Measurements from ENCODE around the gene TMEM187. TPM values are rescaled to one million over a fixed set of nuclear protein-coding genes. Genes with fewer than 3 reads are reported as not detected.

The TMEM187 gene
- total RNA-seq, 1 donor from 2014 or later: 3.3 TPM

Other genes with a start within 250 kb of the TMEM187 start
- 206 and 215 TPM in 2 replicates for gene BCAP31, start 248.4 kb upstream of the TMEM187 start, total RNA-seq
- 13.8 and 20.9 TPM in 2 replicates for gene ABCD1, start 247.9 kb upstream of the TMEM187 start, total RNA-seq
- gene PLXNB3, start 208.5 kb upstream of the TMEM187 start, total RNA-seq: 25.6 and 37.6 TPM in 2 replicates
- gene SRPK3, start 191.7 kb upstream of the TMEM187 start, total RNA-seq: 0.34 TPM in 1 of 2 replicates, not detected in the other
- 94.4 and 102 TPM in 2 replicates for gene IDH3G, start 178.4 kb upstream of the TMEM187 start, total RNA-seq
- gene SSR4, start 178.1 kb upstream of the TMEM187 start, total RNA-seq: 212 and 286 TPM in 2 replicates
- 0.10 and 0.12 TPM in 2 replicates for gene PDZD4, start 142.2 kb upstream of the TMEM187 start, total RNA-seq
- 1.6 and 17.1 TPM in 2 replicates for gene L1CAM, start 86.6 kb upstream of the TMEM187 start, total RNA-seq
- not detected in 2 replicates for gene AVPR2, start 68.1 kb upstream of the TMEM187 start, total RNA-seq
- 2.9 and 24.2 TPM in 2 replicates for gene ARHGAP4, start 46.5 kb upstream of the TMEM187 start, total RNA-seq
- 144 and 194 TPM in 2 replicates for gene NAA10, start 37.7 kb upstream of the TMEM187 start, total RNA-seq
- gene RENBP, start 28.1 kb upstream of the TMEM187 start, total RNA-seq: 19.0 and 23.7 TPM in 2 replicates
- gene HCFC1, start 936 bp upstream of the TMEM187 start, total RNA-seq: 54.4 and 91.0 TPM in 2 replicates
- gene IRAK1, start 47.1 kb downstream of the TMEM187 start, total RNA-seq: 106 and 116 TPM in 2 replicates
- gene MECP2, start 125.0 kb downstream of the TMEM187 start, total RNA-seq: 28.8 and 45.2 TPM in 2 replicates
- gene OPN1LW, start 171.5 kb downstream of the TMEM187 start, total RNA-seq: not detected in 2 replicates
- gene OPN1MW, start 209.8 kb downstream of the TMEM187 start, total RNA-seq: not detected in 2 replicates
- not detected in 2 replicates for gene OPN1MW2, start 247.0 kb downstream of the TMEM187 start, total RNA-seq

Data from glomerular endothelial cell (primary cell).